Measurements from ENCODE around the gene APOC4.
"Not testable (repeated sequence)": the region's sequence is repeated elsewhere in the genome, so short reads cannot be mapped to it uniquely, and the experiment has no call there.

APOC4 gene

GRCh38 chr19:44924243-44924725 lies 17.8 kb upstream of the APOC4 start:
- DNase-seq: no peak

GRCh38 chr19:44925114-44925891 lies 16.7 kb upstream of the APOC4 start:
- no peak for DNase-seq

GRCh38 chr19:44926245-44927077 lies 15.6 kb upstream of the APOC4 start:
- DNase-seq: not testable (repeated sequence)

- no peak for DNase-seq
Observed at GRCh38 chr19:44927746-44928145, 14.3 kb upstream of the APOC4 start.

GRCh38 chr19:44930088-44930487 lies 11.9 kb upstream of the APOC4 start:
- no peak for DNase-seq

GRCh38 chr19:44931541-44931940 lies 10.5 kb upstream of the APOC4 start:
- no peak for DNase-seq

GRCh38 chr19:44939668-44940067 lies 2.4 kb upstream of the APOC4 start:
- DNase-seq: no peak

GRCh38 chr19:44943801-44944249 lies 1.8 kb downstream of the APOC4 start:
- DNase-seq: no peak

GRCh38 chr19:44947041-44947581 lies 5.1 kb downstream of the APOC4 start:
- no peak for DNase-seq

GRCh38 chr19:44948237-44948636 lies 6.2 kb downstream of the APOC4 start:
- no peak for DNase-seq

GRCh38 chr19:44948763-44949374 lies 6.8 kb downstream of the APOC4 start:
- no peak for DNase-seq

GRCh38 chr19:44949550-44949949 lies 7.5 kb downstream of the APOC4 start:
- DNase-seq: no peak

- peak; percentile 78 for DNase-seq
Observed at GRCh38 chr19:44951179-44952159, 9.4 kb downstream of the APOC4 start.

- DNase-seq: no peak
Observed at GRCh38 chr19:44954278-44954648, 12.2 kb downstream of the APOC4 start.

GRCh38 chr19:44954649-44955504 lies 12.8 kb downstream of the APOC4 start, which contains the start of gene CLPTM1:
TSS of gene CLPTM1 (plus strand) at chr19:44955380. CDS start at chr19:44955396, 16 bp downstream.
- peak; percentile 95 for DNase-seq

- no peak for DNase-seq
Observed at GRCh38 chr19:44955505-44956439, 13.7 kb downstream of the APOC4 start.

- DNase-seq: no peak
Observed at GRCh38 chr19:44957526-44957925, 15.5 kb downstream of the APOC4 start.

- no peak for DNase-seq
Observed at GRCh38 chr19:44958090-44958489, 16.1 kb downstream of the APOC4 start.

GRCh38 chr19:44959691-44960090 lies 17.7 kb downstream of the APOC4 start:
- DNase-seq: no peak

Measured in NCI-H2029 treated with DMSO at 0.1 percent for 48 hours (cell line).